Mucosa of gallbladder (tissue), 1 donor: Measurements from ENCODE around the gene BICC1. TPM values are rescaled to one million over a fixed set of nuclear protein-coding genes. Genes with fewer than 3 reads are reported as not detected.

Experiments
- DNase-seq: peaks from one replicate; pipeline ENCODE4 v3.0.0-alpha.2; 2020; ENCODE audit warnings: low spot score
- total RNA-seq: library from RNA; stranded (reverse); gene quantifications from one replicate; pipeline ENCODE4 v1.2.1, GENCODE V29; 2021
- donor health status: DM: no; HTN: no; CAD: no.

The BICC1 gene
- total RNA-seq, 1 donor from 2014 or later: 5.1 TPM

- no peak for DNase-seq
Measured at GRCh38 chr10:58651040-58651439, 138.4 kb downstream of the BICC1 start.

- no peak for DNase-seq
Measured at GRCh38 chr10:58651742-58652141, 139.1 kb downstream of the BICC1 start.

- DNase-seq: no peak
Measured at GRCh38 chr10:58653139-58653538, 140.5 kb downstream of the BICC1 start.

- DNase-seq: no peak
Measured at GRCh38 chr10:58660575-58661255, 148.0 kb downstream of the BICC1 start.

- DNase-seq: no peak
Measured at GRCh38 chr10:58661336-58661735, 148.7 kb downstream of the BICC1 start.

GRCh38 chr10:58661902-58662301 lies 149.2 kb downstream of the BICC1 start:
- no peak for DNase-seq

- no peak for DNase-seq
Measured at GRCh38 chr10:58662314-58662713, 149.6 kb downstream of the BICC1 start.

- DNase-seq: no peak
Measured at GRCh38 chr10:58665361-58665760, 152.7 kb downstream of the BICC1 start.

GRCh38 chr10:58666024-58666423 lies 153.4 kb downstream of the BICC1 start:
- DNase-seq: no peak

- no peak for DNase-seq
Measured at GRCh38 chr10:58667658-58668310, 155.1 kb downstream of the BICC1 start.

- no peak for DNase-seq
Measured at GRCh38 chr10:58672845-58673244, 160.2 kb downstream of the BICC1 start.

- DNase-seq: no peak
Measured at GRCh38 chr10:58674251-58674650, 161.6 kb downstream of the BICC1 start.

GRCh38 chr10:58675321-58675720 lies 162.6 kb downstream of the BICC1 start:
- no peak for DNase-seq

GRCh38 chr10:58691528-58691927 lies 178.9 kb downstream of the BICC1 start:
- DNase-seq: no peak

GRCh38 chr10:58693919-58694318 lies 181.2 kb downstream of the BICC1 start:
- no peak for DNase-seq

- no peak for DNase-seq
Measured at GRCh38 chr10:58695022-58695421, 182.3 kb downstream of the BICC1 start.

- DNase-seq: no peak
Measured at GRCh38 chr10:58696736-58697135, 184.1 kb downstream of the BICC1 start.

- no peak for DNase-seq
Measured at GRCh38 chr10:58697691-58698090, 185.0 kb downstream of the BICC1 start.

GRCh38 chr10:58698777-58699356 lies 186.2 kb downstream of the BICC1 start:
- no peak for DNase-seq

GRCh38 chr10:58700591-58700990 lies 187.9 kb downstream of the BICC1 start:
- no peak for DNase-seq

- peak; percentile 26 for DNase-seq
Measured at GRCh38 chr10:58701405-58702135, 188.9 kb downstream of the BICC1 start.

- no peak for DNase-seq
Measured at GRCh38 chr10:58704226-58704625, 191.6 kb downstream of the BICC1 start.
